Loucy (cell line): ENCODE results near the gene ZNF155.

ENCODE experiments used
- H2AFZ ChIP-seq: fragments of 200-600 bp; sonication (generic); 2 replicates; pipeline ENCODE4 v1.6.0; 2016; ENCODE audit warnings: antibody characterized with exemption, mild to moderate bottlenecking, low read length, moderate library complexity
- H3F3A ChIP-seq: fragments of 200-600 bp; 2 replicates; pipeline ENCODE4 v1.6.0; 2016; ENCODE audit warnings: antibody characterized with exemption, low read depth, mild to moderate bottlenecking
- H3K27me3 ChIP-seq: fragments of 200-600 bp; sonication (generic); 2 replicates; pipeline ENCODE4 v1.6.1; 2014; ENCODE audit warnings: low read length, mild to moderate bottlenecking; ENCODE audit not compliant: insufficient read depth, poor library complexity, severe bottlenecking
- H3K36me3 ChIP-seq: fragments of 200-600 bp; sonication (generic); 2 replicates; pipeline ENCODE4 v1.6.1; 2016; ENCODE audit warnings: low read length; ENCODE audit not compliant: insufficient read depth
- H3K4me1 ChIP-seq: fragments of 200-600 bp; sonication (generic); 2 replicates; pipeline ENCODE4 v1.5.1; 2014; ENCODE audit warnings: low read length, mild to moderate bottlenecking; ENCODE audit not compliant: insufficient read depth, poor library complexity, severe bottlenecking
- H3K4me2 ChIP-seq: fragments of 200-600 bp; sonication (generic); 2 replicates; pipeline ENCODE4 v1.6.0; 2014; ENCODE audit warnings: antibody characterized with exemption, low read length, low read depth, mild to moderate bottlenecking; ENCODE audit not compliant: poor library complexity, severe bottlenecking
- H3K4me3 ChIP-seq: fragments of 200-600 bp; sonication (generic); 2 replicates; pipeline ENCODE4 v1.5.1; 2014; ENCODE audit warnings: low read length, mild to moderate bottlenecking, mixed read lengths; ENCODE audit not compliant: poor library complexity, severe bottlenecking
- H3K79me2 ChIP-seq: fragments of 200-600 bp; sonication (generic); 2 replicates; pipeline ENCODE4 v1.6.1; 2014; ENCODE audit warnings: low read length; ENCODE audit not compliant: insufficient read depth
- H3K9ac ChIP-seq: fragments of 200-600 bp; sonication (generic); 2 replicates; pipeline ENCODE4 v1.6.0; 2014; ENCODE audit warnings: mild to moderate bottlenecking, low read depth, low read length, moderate library complexity; ENCODE audit not compliant: poor library complexity, severe bottlenecking
- H3K9me2 ChIP-seq: fragments of 200-600 bp; sonication (generic); replicated peaks from 2 replicates; pipeline ENCODE4 v1.6.1; 2016; ENCODE audit warnings: low read depth, low read length, mixed read lengths
- H3K9me3 ChIP-seq: fragments of 200-600 bp; sonication (generic); 2 replicates; pipeline ENCODE4 v1.6.1; 2014; ENCODE audit warnings: mild to moderate bottlenecking, antibody characterized with exemption, low read length, low read depth; ENCODE audit not compliant: insufficient read depth
- H4K20me1 ChIP-seq: fragments of 200-600 bp; sonication (generic); 2 replicates; pipeline ENCODE4 v1.6.0; 2014; ENCODE audit warnings: antibody characterized with exemption, low read length, mild to moderate bottlenecking; ENCODE audit not compliant: insufficient read depth, poor library complexity, severe bottlenecking
- EZH2phosphoT487 ChIP-seq: fragments of 200-600 bp; IDR thresholded peaks from 2 replicates; pipeline ENCODE4 v1.6.1; 2018; ENCODE audit warnings: antibody characterized with exemption, mild to moderate bottlenecking, moderate library complexity, borderline replicate concordance
- TF ChIP-seq, protein P1 (sequence below): fragments of 200-600 bp; sonication (generic); conservative IDR thresholded peaks from 2 replicates; pipeline ENCODE4 v1.5.1; 2014; ENCODE audit warnings: mild to moderate bottlenecking, antibody characterized with exemption, low read length

Gene ZNF155

DNA sequence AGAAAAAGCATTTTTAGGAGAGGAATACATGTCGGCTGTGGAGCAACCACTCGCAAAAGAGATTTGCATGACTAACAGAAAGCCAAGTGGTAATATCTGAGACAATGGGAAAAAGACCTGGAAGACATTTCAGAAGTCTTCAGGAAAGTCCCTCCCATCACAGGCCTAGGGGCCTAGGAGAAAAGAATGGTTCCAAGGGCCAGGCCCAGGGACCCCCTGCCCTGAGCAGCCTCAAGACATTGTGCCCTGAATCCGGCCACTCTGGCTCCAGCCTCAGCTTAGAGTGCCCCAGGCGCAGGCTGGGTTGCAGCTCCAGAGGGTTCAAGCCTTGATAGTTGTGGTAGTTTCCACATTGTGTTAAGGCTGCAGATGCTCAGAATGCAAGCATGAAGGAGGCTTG, 23.6 kb upstream of the ZNF155 start:
- no peaks in the 10 kb centered on the region for H3F3A ChIP-seq
- H3K27me3 ChIP-seq = no peaks in the 10 kb centered on the region
- no peaks in the 10 kb centered on the region for H3K36me3 ChIP-seq
- no peaks in the 10 kb centered on the region for H3K4me1 ChIP-seq
- no peaks in the 10 kb centered on the region for H3K79me2 ChIP-seq
- no peak overlapping the region for H3K9ac ChIP-seq
- no peaks in the 10 kb centered on the region; the same call in 1 of the 2 replicates for H3K9me3 ChIP-seq
- H3K4me2 ChIP-seq = no peak overlapping the region
- H3K4me3 ChIP-seq = no peak overlapping the region
- no peaks in the 10 kb centered on the region for H3K9me2 ChIP-seq
- TF ChIP-seq, protein P1, sequence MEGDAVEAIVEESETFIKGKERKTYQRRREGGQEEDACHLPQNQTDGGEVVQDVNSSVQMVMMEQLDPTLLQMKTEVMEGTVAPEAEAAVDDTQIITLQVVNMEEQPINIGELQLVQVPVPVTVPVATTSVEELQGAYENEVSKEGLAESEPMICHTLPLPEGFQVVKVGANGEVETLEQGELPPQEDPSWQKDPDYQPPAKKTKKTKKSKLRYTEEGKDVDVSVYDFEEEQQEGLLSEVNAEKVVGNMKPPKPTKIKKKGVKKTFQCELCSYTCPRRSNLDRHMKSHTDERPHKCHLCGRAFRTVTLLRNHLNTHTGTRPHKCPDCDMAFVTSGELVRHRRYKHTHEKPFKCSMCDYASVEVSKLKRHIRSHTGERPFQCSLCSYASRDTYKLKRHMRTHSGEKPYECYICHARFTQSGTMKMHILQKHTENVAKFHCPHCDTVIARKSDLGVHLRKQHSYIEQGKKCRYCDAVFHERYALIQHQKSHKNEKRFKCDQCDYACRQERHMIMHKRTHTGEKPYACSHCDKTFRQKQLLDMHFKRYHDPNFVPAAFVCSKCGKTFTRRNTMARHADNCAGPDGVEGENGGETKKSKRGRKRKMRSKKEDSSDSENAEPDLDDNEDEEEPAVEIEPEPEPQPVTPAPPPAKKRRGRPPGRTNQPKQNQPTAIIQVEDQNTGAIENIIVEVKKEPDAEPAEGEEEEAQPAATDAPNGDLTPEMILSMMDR = no peak
- TF ChIP-seq EZH2phosphoT487 = no peak
- H4K20me1 ChIP-seq = no peaks in the 10 kb centered on the region
- no peak overlapping the region for H2AFZ ChIP-seq

DNA sequence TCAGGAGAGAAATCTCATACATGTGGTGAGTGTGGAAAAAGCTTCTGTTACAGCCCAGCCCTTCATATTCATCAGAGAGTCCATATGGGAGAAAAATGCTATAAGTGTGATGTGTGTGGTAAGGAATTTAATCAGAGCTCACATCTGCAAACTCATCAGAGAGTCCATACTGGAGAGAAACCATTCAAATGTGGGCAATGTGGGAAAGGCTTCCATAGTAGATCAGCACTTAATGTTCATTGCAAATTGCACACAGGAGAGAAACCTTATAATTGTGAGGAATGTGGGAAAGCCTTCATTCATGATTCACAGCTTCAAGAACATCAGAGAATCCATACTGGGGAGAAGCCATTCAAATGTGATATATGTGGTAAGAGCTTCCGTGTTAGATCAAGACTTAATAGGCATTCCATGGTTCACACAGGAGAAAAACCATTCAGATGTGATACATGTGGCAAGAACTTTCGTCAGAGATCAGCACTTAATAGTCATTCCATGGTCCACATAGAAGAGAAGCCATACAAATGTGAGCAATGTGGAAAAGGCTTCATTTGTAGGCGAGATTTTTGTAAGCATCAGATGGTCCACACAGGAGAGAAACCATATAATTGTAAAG, 17.8 kb upstream of the ZNF155 start:
- H3F3A ChIP-seq = no peaks in the 10 kb centered on the region
- H3K27me3 ChIP-seq = no peaks in the 10 kb centered on the region
- no peak overlapping the region for H2AFZ ChIP-seq
- TF ChIP-seq, protein P1 = no peak
- no peak for TF ChIP-seq EZH2phosphoT487
- no peak overlapping the region for H3K4me3 ChIP-seq
- H3K79me2 ChIP-seq = no peaks in the 10 kb centered on the region
- H3K36me3 ChIP-seq = no peaks in the 10 kb centered on the region
- H3K4me1 ChIP-seq = no peaks in the 10 kb centered on the region
- H3K9me3 ChIP-seq = peaks cover 5% of the 10 kb centered on the region
- no peak overlapping the region for H3K9ac ChIP-seq
- no peaks in the 10 kb centered on the region for H3K9me2 ChIP-seq
- H4K20me1 ChIP-seq = no peaks in the 10 kb centered on the region
- no peak overlapping the region for H3K4me2 ChIP-seq

DNA sequence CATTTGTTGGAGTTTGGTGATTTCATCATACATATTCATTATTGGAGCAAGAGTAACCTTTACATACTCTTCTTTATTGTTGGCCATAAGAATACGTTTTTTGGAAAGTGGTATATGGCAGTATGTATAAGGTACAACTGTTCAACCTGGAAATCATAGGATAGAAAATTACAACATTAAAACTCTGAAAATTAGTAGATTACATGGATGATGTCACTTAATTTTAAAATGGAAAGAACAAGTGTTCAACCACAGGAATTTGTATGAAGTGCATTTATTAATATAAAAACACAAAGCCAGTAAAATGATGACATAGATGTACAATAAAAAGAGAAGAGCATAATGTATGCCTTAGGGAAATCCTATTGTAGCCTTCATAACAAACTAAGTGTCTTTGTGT, 7.3 kb upstream of the ZNF155 start:
- H3K4me3 ChIP-seq = no peak overlapping the region
- TF ChIP-seq EZH2phosphoT487 = no peak
- TF ChIP-seq, protein P1 = no peak
- no peaks in the 10 kb centered on the region for H4K20me1 ChIP-seq
- no peaks in the 10 kb centered on the region for H3K4me1 ChIP-seq
- H3K27me3 ChIP-seq = peaks cover 11% of the 10 kb centered on the region
- H3K36me3 ChIP-seq = no peaks in the 10 kb centered on the region
- no peaks in the 10 kb centered on the region for H3F3A ChIP-seq
- no peaks in the 10 kb centered on the region for H3K79me2 ChIP-seq
- H2AFZ ChIP-seq = no peak overlapping the region
- no peaks in the 10 kb centered on the region for H3K9me3 ChIP-seq
- no peak overlapping the region for H3K9ac ChIP-seq
- H3K4me2 ChIP-seq = no peak overlapping the region
- no peaks in the 10 kb centered on the region for H3K9me2 ChIP-seq
